HepG2 (cell line): ENCODE data around the gene IER2. TPM values are rescaled to one million over a fixed set of nuclear protein-coding genes. Genes with fewer than 3 reads are reported as not detected.

ENCODE experiments used
- CENPT ChIP-seq: sonication (generic); formaldehyde crosslinking; IDR thresholded peaks from 2 replicates; pipeline ENCODE4 v1.8.0; 2022; ENCODE audit warnings: low read depth, mild to moderate bottlenecking, moderate library complexity, missing genetic modification reagents
- CHD2 ChIP-seq: IDR thresholded peaks from 2 replicates; pipeline ENCODE4 v1.6.1; 2011; ENCODE audit warnings: low read depth, low read length, improper control_type of control experiment
- ETV5 ChIP-seq: IDR thresholded peaks from 2 replicates; pipeline ENCODE4 v1.6.1; 2018; ENCODE audit warnings: missing biosample characterization, missing genetic modification reagents, inconsistent platforms, borderline replicate concordance
- GATAD2A ChIP-seq: IDR thresholded peaks from 2 replicates; pipeline ENCODE4 v1.6.1; 2016
- GTF3A ChIP-seq: sonication (generic); formaldehyde crosslinking; conservative IDR thresholded peaks from 2 replicates; pipeline ENCODE4 v1.4.0; 2020; ENCODE audit warnings: mild to moderate bottlenecking, missing genetic modification reagents
- HOXA7 ChIP-seq: sonication (generic); formaldehyde crosslinking; IDR thresholded peaks from 2 replicates; pipeline ENCODE4 v1.8.1; 2022; ENCODE audit warnings: mild to moderate bottlenecking, missing genetic modification reagents, moderate library complexity
- MEIS2 ChIP-seq: sonication (generic); formaldehyde crosslinking; IDR thresholded peaks from 2 replicates; pipeline ENCODE4 v1.9.0; 2021; ENCODE audit warnings: mild to moderate bottlenecking, missing genetic modification reagents
- MTF1 ChIP-seq: sonication (generic); formaldehyde crosslinking; IDR thresholded peaks from 2 replicates; pipeline ENCODE4 v1.5.0; 2020; ENCODE audit warnings: missing genetic modification reagents
- MZF1 ChIP-seq: sonication (generic); formaldehyde crosslinking; IDR thresholded peaks from 2 replicates; pipeline ENCODE4 v1.8.1; 2023; ENCODE audit warnings: mild to moderate bottlenecking, missing genetic modification reagents, borderline replicate concordance
- NCOR1 ChIP-seq: fragments of 200-600 bp; sonication (generic); IDR thresholded peaks from 2 replicates; pipeline ENCODE4 v1.7.0; 2017; ENCODE audit warnings: antibody characterized with exemption, low read length, borderline replicate concordance
- NFRKB ChIP-seq: fragments of 450-650 bp; IDR thresholded peaks from 2 replicates; pipeline ENCODE4 v1.6.1; 2017
- NFYB ChIP-seq: sonication (generic); formaldehyde crosslinking; IDR thresholded peaks from 2 replicates; pipeline ENCODE4 v1.4.0; 2020; ENCODE audit warnings: missing genetic modification reagents
- ONECUT2 ChIP-seq: sonication (generic); formaldehyde crosslinking; IDR thresholded peaks from 2 replicates; pipeline ENCODE4 v1.4.0; 2020; ENCODE audit warnings: missing genetic modification reagents
- PAXIP1 ChIP-seq: sonication (generic); formaldehyde crosslinking; conservative IDR thresholded peaks from 2 replicates; pipeline ENCODE4 v1.4.0; 2020; ENCODE audit warnings: mild to moderate bottlenecking, missing genetic modification reagents, moderate library complexity
- RXRA ChIP-seq: sonication (generic); formaldehyde crosslinking; IDR thresholded peaks from 2 replicates; pipeline ENCODE4 v1.5.1; 2020; ENCODE audit warnings: missing genetic modification reagents
- SOX5 ChIP-seq: IDR thresholded peaks from 2 replicates; pipeline ENCODE4 v1.6.1; 2016; ENCODE audit warnings: borderline replicate concordance
- YEATS2 ChIP-seq: sonication (generic); formaldehyde crosslinking; IDR thresholded peaks from 2 replicates; pipeline ENCODE4 v1.4.0; 2020; ENCODE audit warnings: missing genetic modification reagents, borderline replicate concordance
- ZBTB14 ChIP-seq: sonication (generic); formaldehyde crosslinking; IDR thresholded peaks from 2 replicates; pipeline ENCODE4 v1.4.0; 2020; ENCODE audit warnings: missing genetic modification reagents
- ZC3H4 ChIP-seq: sonication (generic); formaldehyde crosslinking; IDR thresholded peaks from 2 replicates; pipeline ENCODE4 v1.4.0; 2020; ENCODE audit warnings: missing genetic modification reagents, borderline replicate concordance
- ZMYM2 ChIP-seq: sonication (generic); formaldehyde crosslinking; IDR thresholded peaks from 2 replicates; pipeline ENCODE4 v1.8.0; 2022; ENCODE audit warnings: mild to moderate bottlenecking, missing genetic modification reagents
- ZNF138 ChIP-seq: sonication (generic); formaldehyde crosslinking; IDR thresholded peaks from 2 replicates; pipeline ENCODE4 v1.5.0; 2020; ENCODE audit warnings: mild to moderate bottlenecking, low read depth, missing genetic modification reagents
- ZNF205 ChIP-seq: IDR thresholded peaks from 2 replicates; pipeline ENCODE4 v1.6.1; 2018; ENCODE audit warnings: missing biosample characterization, missing genetic modification reagents
- ZNF232 ChIP-seq: sonication (generic); formaldehyde crosslinking; IDR thresholded peaks from 2 replicates; pipeline ENCODE4 v1.4.0; 2020; ENCODE audit warnings: missing genetic modification reagents, borderline replicate concordance
- ZNF253 ChIP-seq: sonication (generic); formaldehyde crosslinking; IDR thresholded peaks from 2 replicates; pipeline ENCODE4 v1.8.0; 2022; ENCODE audit warnings: mild to moderate bottlenecking, missing genetic modification reagents, borderline replicate concordance
- ZNF264 ChIP-seq: sonication (generic); formaldehyde crosslinking; IDR thresholded peaks from 2 replicates; pipeline ENCODE4 v1.4.0; 2020; ENCODE audit warnings: missing genetic modification reagents
- ZNF44 ChIP-seq: sonication (generic); formaldehyde crosslinking; IDR thresholded peaks from 2 replicates; pipeline ENCODE4 v1.5.1; 2020; ENCODE audit warnings: mild to moderate bottlenecking, missing genetic modification reagents
- ZNF510 ChIP-seq: sonication (generic); formaldehyde crosslinking; IDR thresholded peaks from 2 replicates; pipeline ENCODE4 v1.4.0; 2020; ENCODE audit warnings: low read depth, mild to moderate bottlenecking, missing genetic modification reagents
- ZNF576 ChIP-seq: sonication (generic); formaldehyde crosslinking; IDR thresholded peaks from 2 replicates; pipeline ENCODE4 v1.4.0; 2020; ENCODE audit warnings: mild to moderate bottlenecking, missing genetic modification reagents
- polyA plus RNA-seq, 8 experiments: library from polyadenylated mRNA; depleted of rRNA in 3 of 8; stranded (reverse) in 7 of 8; unstranded in 1 of 8; fragments of >200 nt; fragmentation: Illumina TruSeq in 4 of 8; extraction: Trizol in 4 of 8; gene quantifications; 2 replicates each; pipeline versions ENCODE4 v1.2.1 to v1.2.3, GENCODE V29; 2011 to 2016; ENCODE audit warnings: low read depth in 4 of 8, missing spikeins in 1 of 8, mixed read lengths in 1 of 8; ENCODE audit not compliant: insufficient read depth in 1 of 8
- total RNA-seq, 5 experiments: library from RNA; depleted of rRNA; stranded (reverse); fragments of >200 nt; fragmentation: Illumina TruSeq; extraction: Trizol; gene quantifications; 2 replicates each; pipeline ENCODE4 v1.2.3, GENCODE V29; 2016; ENCODE audit warnings: low read depth in 1 of 5

Gene IER2
- total and polyA plus RNA-seq, 2 of the 13 experiments (the other 11 are each of a cell fraction or from before 2014, with no cell fraction given): 10.1 to 14.3 TPM

- TF ChIP-seq MTF1 (CRISPR knock-in tag) (no peak), NFYB (CRISPR knock-in tag) (peak; percentile 17; the same call in 1 of the 2 replicates), YEATS2 (CRISPR knock-in tag) (peak; percentile 57; the same call in 1 of the 2 replicates), ZNF232 (peak; percentile 84; the same call in 1 of the 2 replicates), HOXA7 (CRISPR knock-in tag) (no peak), ZNF138 (CRISPR knock-in tag) (no peak), ZNF264 (CRISPR knock-in tag) (peak; percentile 55; the same call in 1 of the 2 replicates), NFRKB (no peak), CENPT (CRISPR knock-in tag) (no peak), ZMYM2 (no peak), ZNF44 (CRISPR knock-in tag) (no peak), SOX5 (CRISPR knock-in tag) (peak; percentile 92), GTF3A (CRISPR knock-in tag) (no peak), ZNF253 (CRISPR knock-in tag) (no peak), ZNF576 (CRISPR knock-in tag) (no peak), PAXIP1 (CRISPR knock-in tag) (peak; percentile 92), ETV5 (CRISPR knock-in tag) (peak; percentile 99), ONECUT2 (CRISPR knock-in tag) (no peak), MEIS2 (CRISPR knock-in tag) (0 out of 2 replicates have a peak, but pooled peaks have one; percentile 19), ZBTB14 (CRISPR knock-in tag) (no peak), NCOR1 (peak; percentile 60; the same call in 1 of the 2 replicates), ZNF205 (peak; percentile 61; the same call in 1 of the 2 replicates), MZF1 (CRISPR knock-in tag) (no peak), GATAD2A (peak; percentile 97), ZC3H4 (no peak), RXRA (peak; percentile 85), ZNF510 (CRISPR knock-in tag) (no peak), CHD2 (peak; percentile 52; the same call in 1 of the 2 replicates)
Observed at GRCh38 chr19:13164343-13165161, 14.3 kb downstream of the IER2 start (continued).
